MM.1S (cell line): ENCODE data around the gene SKP2.

Experiments
- DNase-seq: peaks from one replicate; pipeline ENCODE4 v3.0.0-alpha.2; 2015
- H2AFZ ChIP-seq: fragments of 300-600 bp; sonication (generic); 2 replicates; pipeline ENCODE4 v1.6.0; 2016; ENCODE audit warnings: antibody characterized with exemption, low read length
- H3F3A ChIP-seq: fragments of 300-600 bp; sonication (generic); 2 replicates; pipeline ENCODE4 v1.6.1; 2016; ENCODE audit warnings: mild to moderate bottlenecking, antibody characterized with exemption, low read length, moderate library complexity, mixed read lengths; ENCODE audit not compliant: insufficient read depth
- H3K27ac ChIP-seq: fragments of 300-600 bp; sonication (generic); 2 replicates; pipeline ENCODE4 v1.5.1; 2016; ENCODE audit warnings: mild to moderate bottlenecking, low read length
- H3K27me3 ChIP-seq: fragments of 300-600 bp; sonication (generic); replicated peaks from 2 replicates; pipeline ENCODE4 v1.6.0; 2016; ENCODE audit warnings: low read length; ENCODE audit not compliant: insufficient read depth
- H3K36me3 ChIP-seq: fragments of 300-600 bp; sonication (generic); replicated peaks from 2 replicates; pipeline ENCODE4 v1.6.1; 2016; ENCODE audit warnings: mild to moderate bottlenecking, low read length, mixed read lengths; ENCODE audit not compliant: insufficient read depth
- H3K4me1 ChIP-seq: fragments of 300-600 bp; sonication (generic); 2 replicates; pipeline ENCODE4 v1.6.1; 2016; ENCODE audit warnings: low read length, mixed read lengths
- H3K4me2 ChIP-seq: fragments of 300-600 bp; sonication (generic); 2 replicates; pipeline ENCODE4 v1.6.0; 2016; ENCODE audit warnings: low read depth, low read length
- H3K4me3 ChIP-seq: fragments of 300-600 bp; sonication (generic); 2 replicates; pipeline ENCODE4 v1.5.1; 2016; ENCODE audit warnings: low read length, mixed read lengths
- H3K79me2 ChIP-seq: fragments of 300-600 bp; sonication (generic); 2 replicates; pipeline ENCODE4 v1.6.1; 2016; ENCODE audit warnings: mixed run types, low read length, mixed read lengths
- H3K9ac ChIP-seq: fragments of 300-600 bp; sonication (generic); 2 replicates; pipeline ENCODE4 v1.6.1; 2016; ENCODE audit warnings: low read length, mixed read lengths
- H3K9me2 ChIP-seq: fragments of 300-600 bp; sonication (generic); replicated peaks from 2 replicates; pipeline ENCODE4 v1.6.1; 2016; ENCODE audit warnings: mild to moderate bottlenecking, low read length, mixed read lengths; ENCODE audit not compliant: insufficient read depth
- H3K9me3 ChIP-seq: fragments of 300-600 bp; sonication (generic); replicated peaks from 2 replicates; pipeline ENCODE4 v1.6.1; 2016; ENCODE audit warnings: mild to moderate bottlenecking, low read length, mixed read lengths; ENCODE audit not compliant: insufficient read depth
- H4K20me1 ChIP-seq: fragments of 300-600 bp; sonication (generic); 2 replicates; pipeline ENCODE4 v1.6.1; 2016; ENCODE audit warnings: mild to moderate bottlenecking, low read length, moderate library complexity, mixed read lengths; ENCODE audit not compliant: insufficient read depth
- CTCF ChIP-seq: fragments of 300-600 bp; sonication (generic); IDR thresholded peaks from 2 replicates; pipeline ENCODE4 v1.5.1; 2016; ENCODE audit warnings: antibody characterized with exemption, low read length, mixed read lengths
- EZH2 ChIP-seq: fragments of 300-600 bp; sonication (generic); optimal IDR thresholded peaks from 2 replicates; pipeline ENCODE3; 2017; ENCODE audit warnings: low read depth, mild to moderate bottlenecking, antibody characterized with exemption, low read length, mixed read lengths
- EZH2phosphoT487 ChIP-seq: fragments of 300-600 bp; sonication (generic); IDR thresholded peaks from 2 replicates; pipeline ENCODE4 v1.6.1; 2018; ENCODE audit warnings: antibody characterized with exemption, low read length

SKP2 gene

GRCh38 chr5:36150676-36151433, 1.1 kb upstream of the SKP2 start:
- H3K4me2 ChIP-seq = peak overlapping the region; percentile 94
- H2AFZ ChIP-seq = peak overlapping the region; percentile 88
- peaks cover 93% of the 10 kb centered on the region for H3K79me2 ChIP-seq
- H3K9me3 ChIP-seq = no peaks in the 10 kb centered on the region
- peak overlapping the region; percentile 63; the same call in 1 of the 2 replicates for H3K27ac ChIP-seq
- H3K4me3 ChIP-seq = peak overlapping the region; percentile 92
- H3K9me2 ChIP-seq = no peaks in the 10 kb centered on the region
- peak overlapping the region; percentile 89 for H3K9ac ChIP-seq
- TF ChIP-seq EZH2 = no peak
- TF ChIP-seq CTCF = no peak
- TF ChIP-seq EZH2phosphoT487 = no peak
- H3F3A ChIP-seq = peaks cover 5% of the 10 kb centered on the region; the same call in 1 of the 2 replicates
- no peaks in the 10 kb centered on the region for H3K36me3 ChIP-seq
- H4K20me1 ChIP-seq = no peaks in the 10 kb centered on the region
- DNase-seq = peak; percentile 62
- peaks cover 11% of the 10 kb centered on the region for H3K4me1 ChIP-seq
- H3K27me3 ChIP-seq = no peaks in the 10 kb centered on the region

- Histone ChIP-seq H3K9ac (peak overlapping the region; percentile 78), H3K27me3 (no peaks in the 10 kb centered on the region), H3K9me3 (no peaks in the 10 kb centered on the region), H3K27ac (peak overlapping the region; percentile 17; the same call in 1 of the 2 replicates), H2AFZ (peak overlapping the region; percentile 89), H3K79me2 (peaks cover 95% of the 10 kb centered on the region), H3K4me3 (peak overlapping the region; percentile 92), H4K20me1 (no peaks in the 10 kb centered on the region), H3K4me2 (peak overlapping the region; percentile 88), H3K9me2 (no peaks in the 10 kb centered on the region), H3K36me3 (no peaks in the 10 kb centered on the region), H3F3A (peaks cover 5% of the 10 kb centered on the region; the same call in 1 of the 2 replicates), H3K4me1 (peaks cover 11% of the 10 kb centered on the region)
- DNase-seq = peak; percentile 21
- TF ChIP-seq EZH2 (no peak), EZH2phosphoT487 (no peak), CTCF (no peak)
Measured at GRCh38 chr5:36152324-36153297, 700 bp downstream of the SKP2 start.

- Histone ChIP-seq H3K4me3 (peak overlapping the region; percentile 92; the same call in 1 of the 2 replicates), H3K4me1 (peaks cover 11% of the 10 kb centered on the region), H3K9ac (no peak overlapping the region), H3K9me3 (no peaks in the 10 kb centered on the region), H3K27me3 (no peaks in the 10 kb centered on the region), H3K79me2 (peaks cover 95% of the 10 kb centered on the region), H3K9me2 (no peaks in the 10 kb centered on the region), H3K27ac (no peak overlapping the region), H3K36me3 (no peaks in the 10 kb centered on the region), H2AFZ (no peak overlapping the region), H3F3A (peaks cover 5% of the 10 kb centered on the region; the same call in 1 of the 2 replicates), H4K20me1 (no peaks in the 10 kb centered on the region), H3K4me2 (peak overlapping the region; percentile 88; the same call in 1 of the 2 replicates)
- DNase-seq = no peak
- TF ChIP-seq EZH2 (no peak), CTCF (no peak), EZH2phosphoT487 (no peak)
Measured at GRCh38 chr5:36153298-36153677, 1.4 kb downstream of the SKP2 start.
